ENCODE measurements around the gene CTSL. TPM values are rescaled to one million over a fixed set of nuclear protein-coding genes. Genes with fewer than 3 reads are reported as not detected.

The CTSL gene
- total and polyA plus RNA-seq, 7 experiments from 2014 or later: 3.7 to 67.9 (median 14.9) TPM

GRCh38 chr9:87746186-87746585 lies 20.3 kb downstream of the CTSL start:
- Histone ChIP-seq H3K27me3 (ENCODE audit: control insufficient read depth in 2 of 2, insufficient read depth in 2 of 2, low read length in 2 of 2) (no peaks in the 10 kb centered on the region), H3K27ac (ENCODE audit: low read depth, low read length) (no peak overlapping the region), H3K9me3 (ENCODE audit: control insufficient read depth in 2 of 3, low read length in 3 of 3) (peaks cover 0 to 8% (median 0%) of the 10 kb centered on the region in 3 experiments), H3K4me3 (ENCODE audit: low read length) (no peak overlapping the region), H3K36me3 (ENCODE audit: control insufficient read depth in 2 of 3, insufficient read depth in 3 of 3, low read length in 3 of 3) (no peaks in the 10 kb centered on the region), H3K4me1 (ENCODE audit: control insufficient read depth in 2 of 2, insufficient read depth in 2 of 2, low read length in 2 of 2) (no peaks in the 10 kb centered on the region)
- Mint-ChIP-seq H3K4me1 (peaks cover 3 to 17% (median 9%) of the 10 kb centered on the region in 7 donors), H3K27ac (no peak overlapping the region), H3K4me3 (no peak overlapping the region), H3K9me3 (peaks cover 0 to 18% (median 8%) of the 10 kb centered on the region in 11 donors), H3K27me3 (peaks cover 0 to 17% (median 5%) of the 10 kb centered on the region in 5 donors), H3K36me3 (peaks cover 0 to 4% (median 0%) of the 10 kb centered on the region in 5 donors)
- intact Hi-C loops (cut with micrococcal nuclease): no loop called here
- ChIA-PET POLR2A (no interaction called here), CTCF (no interaction called here)
- DNase-seq (no peak), ATAC-seq (no peak)

- POLR2A ChIA-PET: no interaction called here
- peaks cover 0 to 6% (median 0%) of the 10 kb centered on the region in 5 donors for H3K36me3 Mint-ChIP-seq
- no peak for DNase-seq
These were observed 23.0 kb downstream of the CTSL start for GRCh38 chr9:87748881-87749280.

GRCh38 chr9:87749335-87750035 lies 23.6 kb downstream of the CTSL start:
- ChIA-PET POLR2A (no interaction called here), CTCF (no interaction called here)
- Histone ChIP-seq H3K27me3 (ENCODE audit: control insufficient read depth in 2 of 2, insufficient read depth in 2 of 2, low read length in 2 of 2) (no peaks in the 10 kb centered on the region), H3K4me3 (ENCODE audit: low read length) (no peak overlapping the region), H3K9me3 (ENCODE audit: control insufficient read depth in 2 of 3, low read length in 3 of 3) (peaks cover 0 to 3% (median 0%) of the 10 kb centered on the region in 3 experiments), H3K27ac (ENCODE audit: low read depth, low read length) (no peak overlapping the region), H3K4me1 (ENCODE audit: control insufficient read depth in 2 of 2, insufficient read depth in 2 of 2, low read length in 2 of 2) (no peaks in the 10 kb centered on the region), H3K36me3 (ENCODE audit: control insufficient read depth in 2 of 3, insufficient read depth in 3 of 3, low read length in 3 of 3) (no peaks in the 10 kb centered on the region)
- Mint-ChIP-seq H3K4me3 (no peak overlapping the region), H3K4me1 (peaks cover 0 to 4% (median 0%) of the 10 kb centered on the region in 7 donors), H3K27me3 (peaks cover 0 to 13% (median 8%) of the 10 kb centered on the region in 5 donors), H3K36me3 (peaks cover 0 to 6% (median 0%) of the 10 kb centered on the region in 5 donors), H3K9me3 (peaks cover 0 to 12% (median 7%) of the 10 kb centered on the region in 11 donors), H3K27ac (no peak overlapping the region)
- DNase-seq (no peak), ATAC-seq (no peak)
- intact Hi-C loops (cut with micrococcal nuclease): no loop called here

More at GRCh38 chr9:87748881-87749280, 23.0 kb downstream of the CTSL start:
- peaks cover 0 to 4% (median 0%) of the 10 kb centered on the region in 7 donors for H3K4me1 Mint-ChIP-seq
- Histone ChIP-seq H3K9me3 (ENCODE audit: control insufficient read depth in 2 of 3, low read length in 3 of 3) (peaks cover 0 to 3% (median 0%) of the 10 kb centered on the region in 3 experiments), H3K4me1 (ENCODE audit: control insufficient read depth in 2 of 2, insufficient read depth in 2 of 2, low read length in 2 of 2) (no peaks in the 10 kb centered on the region), H3K27me3 (ENCODE audit: control insufficient read depth in 2 of 2, insufficient read depth in 2 of 2, low read length in 2 of 2) (no peaks in the 10 kb centered on the region), H3K27ac (ENCODE audit: low read depth, low read length) (no peak overlapping the region), H3K4me3 (ENCODE audit: low read length) (no peak overlapping the region), H3K36me3 (ENCODE audit: control insufficient read depth in 2 of 3, insufficient read depth in 3 of 3, low read length in 3 of 3) (no peaks in the 10 kb centered on the region)
- no peak overlapping the region for H3K4me3 Mint-ChIP-seq
- intact Hi-C loops (cut with micrococcal nuclease): no loop called here
- CTCF ChIA-PET: no interaction called here
- peaks cover 0 to 13% (median 7%) of the 10 kb centered on the region in 11 donors for H3K9me3 Mint-ChIP-seq
- no peak overlapping the region for H3K27ac Mint-ChIP-seq
- no peak for ATAC-seq
- H3K27me3 Mint-ChIP-seq: peaks cover 0 to 13% (median 8%) of the 10 kb centered on the region in 5 donors

GRCh38 chr9:87750726-87751125 lies 24.8 kb downstream of the CTSL start:
- no peaks in the 10 kb centered on the region for H3K27me3 ChIP-seq (ENCODE audit: control insufficient read depth in 2 of 2, insufficient read depth in 2 of 2, low read length in 2 of 2)
- no peak overlapping the region for H3K4me3 Mint-ChIP-seq
- no peaks in the 10 kb centered on the region for H3K36me3 ChIP-seq (ENCODE audit: control insufficient read depth in 2 of 3, insufficient read depth in 3 of 3, low read length in 3 of 3)
- H3K27me3 Mint-ChIP-seq: peaks cover 0 to 13% (median 8%) of the 10 kb centered on the region in 5 donors
- CTCF ChIA-PET: interaction anchor here (0.7 kb wide), 1 partner anchor 1474 kb away, joined by 3 read pairs; no protein-coding TSS in a partner anchor
- H3K9me3 ChIP-seq (ENCODE audit: control insufficient read depth in 2 of 3, low read length in 3 of 3): peaks cover 0 to 3% (median 0%) of the 10 kb centered on the region in 3 experiments
- intact Hi-C loops (cut with micrococcal nuclease): no loop called here
- peaks cover 0 to 6% (median 0%) of the 10 kb centered on the region in 5 donors for H3K36me3 Mint-ChIP-seq
- POLR2A ChIA-PET: no interaction called here
- no peak for DNase-seq
- peaks cover 0 to 16% (median 8%) of the 10 kb centered on the region in 11 donors for H3K9me3 Mint-ChIP-seq
- no peak overlapping the region for H3K4me3 ChIP-seq (ENCODE audit: low read length)
- peaks cover 0 to 4% (median 0%) of the 10 kb centered on the region in 7 donors for H3K4me1 Mint-ChIP-seq
- no peak for ATAC-seq
- H3K4me1 ChIP-seq (ENCODE audit: control insufficient read depth in 2 of 2, insufficient read depth in 2 of 2, low read length in 2 of 2): no peaks in the 10 kb centered on the region
- H3K27ac Mint-ChIP-seq: no peak overlapping the region
- no peak overlapping the region for H3K27ac ChIP-seq (ENCODE audit: low read depth, low read length)

- Mint-ChIP-seq H3K9me3 (peaks cover 0 to 16% (median 8%) of the 10 kb centered on the region in 11 donors), H3K27me3 (peaks cover 0 to 13% (median 8%) of the 10 kb centered on the region in 5 donors), H3K4me3 (no peak overlapping the region), H3K4me1 (peaks cover 0 to 4% (median 0%) of the 10 kb centered on the region in 7 donors), H3K36me3 (peaks cover 0 to 6% (median 0%) of the 10 kb centered on the region in 5 donors), H3K27ac (no peak overlapping the region)
- DNase-seq: no peak
- H3K4me3 ChIP-seq (ENCODE audit: low read length): no peak overlapping the region
- ChIA-PET CTCF (interaction anchor here (0.7 kb wide), 1 partner anchor 1475 kb away, joined by 3 read pairs; no protein-coding TSS in a partner anchor), POLR2A (no interaction called here)
- H3K9me3 ChIP-seq (ENCODE audit: control insufficient read depth in 2 of 3, low read length in 3 of 3): peaks cover 0 to 3% (median 0%) of the 10 kb centered on the region in 3 experiments
- H3K27ac ChIP-seq (ENCODE audit: low read depth, low read length): no peak overlapping the region
- H3K4me1 ChIP-seq (ENCODE audit: control insufficient read depth in 2 of 2, insufficient read depth in 2 of 2, low read length in 2 of 2): no peaks in the 10 kb centered on the region
- ATAC-seq: no peak
- intact Hi-C loops (cut with micrococcal nuclease): no loop called here
- H3K36me3 ChIP-seq (ENCODE audit: control insufficient read depth in 2 of 3, insufficient read depth in 3 of 3, low read length in 3 of 3): no peaks in the 10 kb centered on the region
- H3K27me3 ChIP-seq (ENCODE audit: control insufficient read depth in 2 of 2, insufficient read depth in 2 of 2, low read length in 2 of 2): no peaks in the 10 kb centered on the region
These were observed 25.5 kb downstream of the CTSL start for GRCh38 chr9:87751423-87751822.

- DNase-seq (no peak), ATAC-seq (no peak)
- peaks cover 0 to 3% (median 0%) of the 10 kb centered on the region in 3 experiments for H3K9me3 ChIP-seq (ENCODE audit: control insufficient read depth in 2 of 3, low read length in 3 of 3)
- H3K4me1 ChIP-seq (ENCODE audit: control insufficient read depth in 2 of 2, insufficient read depth in 2 of 2, low read length in 2 of 2): no peaks in the 10 kb centered on the region
- Mint-ChIP-seq H3K4me3 (no peak overlapping the region), H3K4me1 (peaks cover 0 to 4% (median 0%) of the 10 kb centered on the region in 7 donors), H3K9me3 (peaks cover 0 to 16% (median 8%) of the 10 kb centered on the region in 11 donors), H3K27me3 (peaks cover 0 to 13% (median 8%) of the 10 kb centered on the region in 5 donors), H3K27ac (no peak overlapping the region), H3K36me3 (peaks cover 0 to 6% (median 0%) of the 10 kb centered on the region in 5 donors)
- H3K4me3 ChIP-seq (ENCODE audit: low read length): no peak overlapping the region
- no peaks in the 10 kb centered on the region for H3K27me3 ChIP-seq (ENCODE audit: control insufficient read depth in 2 of 2, insufficient read depth in 2 of 2, low read length in 2 of 2)
- POLR2A ChIA-PET: no interaction called here
- CTCF ChIA-PET: no interaction called here
- H3K27ac ChIP-seq (ENCODE audit: low read depth, low read length): no peak overlapping the region
- intact Hi-C loops (cut with micrococcal nuclease): no loop called here
- H3K36me3 ChIP-seq (ENCODE audit: control insufficient read depth in 2 of 3, insufficient read depth in 3 of 3, low read length in 3 of 3): no peaks in the 10 kb centered on the region
These were observed 25.9 kb downstream of the CTSL start for GRCh38 chr9:87751868-87752267.
